Epithelial cell of esophagus (primary cell): Measurements from ENCODE around the gene TOP2A.
A peak's percentile ranks its signal among the peaks of the same experiment; 100 is the strongest.

Experiments
- DNase-seq: peaks from one replicate; pipeline ENCODE4 v3.0.0; 2010; ENCODE audit warnings: low read depth
- H3K4me3 ChIP-seq: 2 replicates; pipeline ENCODE4 v1.5.1; 2011; ENCODE audit warnings: mild to moderate bottlenecking, low read length, control low read depth
- CTCF ChIP-seq: IDR thresholded peaks from 2 replicates; pipeline ENCODE4 v1.5.1; 2011; ENCODE audit warnings: low read depth, mild to moderate bottlenecking, low read length, control low read depth, inconsistent platforms; ENCODE audit not compliant: insufficient read depth; ENCODE audit errors: missing control alignments

TOP2A gene

GRCh38 chr17:40461732-40462342 lies 44.1 kb upstream of the TOP2A start:
- no peak overlapping the region for H3K4me3 ChIP-seq
- no peak for DNase-seq
- TF ChIP-seq CTCF, result no peak

GRCh38 chr17:40460968-40461731 lies 43.5 kb upstream of the TOP2A start:
- no peak for TF ChIP-seq CTCF
- H3K4me3 ChIP-seq, result no peak overlapping the region
- no peak for DNase-seq

- no peak for DNase-seq
- no peak overlapping the region for H3K4me3 ChIP-seq
- TF ChIP-seq CTCF, result no peak
Measured at GRCh38 chr17:40460604-40460967, 42.9 kb upstream of the TOP2A start.

GRCh38 chr17:40459636-40460603 lies 42.2 kb upstream of the TOP2A start:
- no peak for DNase-seq
- H3K4me3 ChIP-seq, result no peak overlapping the region
- no peak for TF ChIP-seq CTCF

GRCh38 chr17:40458851-40459482 lies 41.3 kb upstream of the TOP2A start:
- TF ChIP-seq CTCF, result no peak
- no peak for DNase-seq
- no peak overlapping the region for H3K4me3 ChIP-seq

DNA sequence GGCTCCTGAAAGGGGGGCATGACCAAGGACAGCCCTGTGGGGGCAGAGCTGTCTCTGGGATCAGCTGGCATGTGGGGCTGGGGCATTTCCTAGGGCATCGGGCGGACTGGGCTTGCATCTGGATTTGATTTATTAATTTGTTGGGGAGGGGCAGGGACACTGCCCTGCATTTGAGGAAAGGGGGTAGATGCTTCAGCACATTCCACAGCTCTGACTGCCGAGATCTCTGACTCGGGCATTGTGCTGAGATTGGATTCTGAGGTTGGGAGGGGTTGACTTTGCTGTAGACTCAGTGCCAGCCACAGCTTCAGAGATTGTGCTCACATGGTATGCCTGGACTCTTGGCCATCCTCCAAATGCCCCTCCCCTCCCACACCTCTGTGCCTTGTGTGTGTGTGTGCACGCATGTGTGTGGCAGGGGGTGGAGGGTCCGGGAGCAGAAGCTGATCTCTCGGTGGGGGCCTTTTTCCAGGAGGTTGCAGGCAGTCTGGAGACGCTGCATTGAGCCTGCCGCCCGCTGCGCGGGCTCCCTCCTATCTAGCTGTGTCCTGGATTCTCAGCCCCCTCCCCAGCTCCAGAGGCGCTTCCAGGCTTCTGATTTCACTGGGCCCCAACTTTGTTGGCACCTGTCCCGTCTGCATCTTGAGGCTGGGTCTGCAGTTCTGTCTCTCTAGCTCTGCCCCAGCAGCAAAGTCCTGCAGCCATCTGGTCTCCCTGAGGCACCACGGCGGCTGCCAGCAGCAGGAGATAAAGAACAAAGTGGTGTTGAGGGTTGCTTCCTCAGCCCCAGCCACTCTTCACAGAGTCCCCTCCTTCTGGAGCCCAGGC lies 40.5 kb upstream of the TOP2A start:
- no peak for TF ChIP-seq CTCF
- no peak overlapping the region for H3K4me3 ChIP-seq
- peak; percentile 61 for DNase-seq
